ENCODE data around the gene NETO1.

Gene NETO1

GRCh38 chr18:72878561-72878960, 10.8 kb upstream of the NETO1 start:
- no peak for TF ChIP-seq ZFX (IDR thresholded peaks at IDR 0.05)
- no peak for TF ChIP-seq CTCF (conservative IDR thresholded peaks at IDR 0.05)
- H3K27ac ChIP-seq: no peak overlapping the region

- TF ChIP-seq ZFX (IDR thresholded peaks at IDR 0.05) (no peak), CTCF (conservative IDR thresholded peaks at IDR 0.05) (no peak)
- no peak overlapping the region for H3K27ac ChIP-seq
Measured at GRCh38 chr18:72878143-72878542, 10.4 kb upstream of the NETO1 start.

- TF ChIP-seq ZFX (IDR thresholded peaks at IDR 0.05) (no peak), CTCF (conservative IDR thresholded peaks at IDR 0.05) (no peak)
- H3K27ac ChIP-seq: peak overlapping the region; percentile 26; the same call in 1 of the 2 replicates
Measured at GRCh38 chr18:72871091-72871490, 3.3 kb upstream of the NETO1 start.

GRCh38 chr18:72869226-72870185, 1.7 kb upstream of the NETO1 start:
- peak overlapping the region; percentile 94 for H3K27ac ChIP-seq
- TF ChIP-seq ZFX (IDR thresholded peaks at IDR 0.05) (no peak), CTCF (conservative IDR thresholded peaks at IDR 0.05) (no peak)

- H3K27ac ChIP-seq: peak overlapping the region; percentile 94
- TF ChIP-seq CTCF (conservative IDR thresholded peaks at IDR 0.05) (no peak), ZFX (IDR thresholded peaks at IDR 0.05) (0 out of 2 replicates have a peak, but pooled peaks have one; percentile 30)
Measured at GRCh38 chr18:72868585-72869225, 918 bp upstream of the NETO1 start.

- H3K27ac ChIP-seq: peak overlapping the region; percentile 94
- TF ChIP-seq CTCF (conservative IDR thresholded peaks at IDR 0.05): no peak
- no peak for TF ChIP-seq ZFX (IDR thresholded peaks at IDR 0.05)
Measured at GRCh38 chr18:72866901-72867745, 664 bp downstream of the NETO1 start.
